Stimulated activated memory B cell treated with anti-CD40 and anti-IgM and Interleukin-4, amounts not matched to agents 10 μg/mL and 1 μg/mL and 100 μg/mL, for 72 hours (primary cell): ENCODE results near the gene ELOF1.
"Not testable (repeated sequence)": the region's sequence is repeated elsewhere in the genome, so short reads cannot be mapped to it uniquely, and the experiment has no call there.

Source experiments
- ATAC-seq: fragments of 150-1000 bp; cut with Tn5 transposase; 2 replicates; pipeline ENCODE4 v1.10.0; 2021
- H3K27ac Mint-ChIP-seq: one replicate; pipeline ENCODE4 v1.8.0; 2022; ENCODE audit warnings: mild to moderate bottlenecking, mixed read lengths
- H3K27me3 Mint-ChIP-seq: one replicate; pipeline ENCODE4 v1.8.0; 2022; ENCODE audit warnings: mixed read lengths
- H3K36me3 Mint-ChIP-seq: one replicate; pipeline ENCODE4 v1.8.0; 2022; ENCODE audit warnings: mixed read lengths
- H3K4me1 Mint-ChIP-seq: one replicate; pipeline ENCODE4 v1.8.0; 2022; ENCODE audit warnings: mixed read lengths
- H3K4me3 Mint-ChIP-seq: one replicate; pipeline ENCODE4 v1.8.0; 2022; ENCODE audit warnings: mild to moderate bottlenecking, moderate library complexity, mixed read lengths
- H3K9me3 Mint-ChIP-seq: one replicate; pipeline ENCODE4 v1.8.0; 2022; ENCODE audit warnings: mixed read lengths

Gene ELOF1

DNA sequence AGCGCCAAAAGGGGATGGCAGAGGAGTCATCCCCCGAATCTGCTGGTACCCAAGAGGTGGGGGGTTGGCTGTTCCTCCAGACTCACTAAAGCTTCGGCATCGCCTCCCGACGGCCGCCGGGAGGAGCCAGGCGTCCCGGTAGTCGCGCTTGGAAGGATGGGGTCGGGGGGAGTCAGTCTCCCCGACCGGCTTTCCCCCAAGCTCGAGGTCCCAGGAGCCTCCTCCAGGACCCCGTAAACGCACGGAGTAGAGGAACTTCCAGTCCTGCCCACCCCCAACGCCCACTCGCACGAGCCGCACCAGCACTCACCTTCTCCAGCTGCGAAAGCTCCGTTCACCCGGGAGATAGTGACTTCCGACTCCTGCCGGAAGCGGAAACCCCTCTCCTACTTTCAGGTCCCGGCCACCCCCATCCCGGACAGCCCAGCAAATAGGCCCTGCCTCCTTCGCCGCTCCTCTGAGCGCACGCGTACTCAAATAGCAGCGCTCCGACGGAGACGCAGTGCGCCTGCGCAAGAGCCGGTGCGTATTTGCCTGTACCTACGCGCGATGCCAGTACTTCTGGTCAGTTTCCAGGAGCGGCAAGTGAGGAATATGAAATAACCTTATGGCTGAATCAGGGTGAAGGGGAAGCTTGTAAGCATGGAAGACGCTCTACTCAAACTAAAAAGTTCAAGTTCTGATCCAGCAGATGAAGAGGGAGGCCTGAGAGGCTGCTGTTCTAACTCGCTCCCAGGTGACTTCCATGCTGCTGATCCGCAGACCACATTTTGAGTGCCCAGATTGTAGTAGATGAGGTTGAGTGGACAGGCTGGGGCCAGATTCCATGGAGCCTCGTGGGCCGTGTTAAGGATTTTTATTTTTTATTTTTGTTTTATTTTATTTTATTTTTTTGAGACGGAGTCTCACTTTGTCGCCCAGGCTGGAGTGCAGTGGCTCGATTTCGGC lies at the start of gene ELOF1:
Gene ELOF1 (minus strand): TSS at position 350 of the 948 bp plus-strand sequence. CDS start 4,883 bp downstream, outside the sequence.
- peak within 1 kb of the TSS; percentile 86 for H3K27ac Mint-ChIP-seq
- peaks cover 20% of the 10 kb centered on the region for H3K36me3 Mint-ChIP-seq
- peak within 1 kb of the TSS; percentile 88 for H3K4me3 Mint-ChIP-seq
- peaks cover 66% of the 10 kb centered on the region for H3K4me1 Mint-ChIP-seq
- no peaks in the 10 kb centered on the region for H3K27me3 Mint-ChIP-seq
- no peaks in the 10 kb centered on the region for H3K9me3 Mint-ChIP-seq
- ATAC-seq: peak; percentile 93

- peaks cover 82% of the 10 kb centered on the region for H3K36me3 Mint-ChIP-seq
- no peak overlapping the region for H3K4me3 Mint-ChIP-seq
- H3K27ac Mint-ChIP-seq: no peak overlapping the region
- no peaks in the 10 kb centered on the region for H3K27me3 Mint-ChIP-seq
- no peak for ATAC-seq
- H3K9me3 Mint-ChIP-seq: peaks cover 11% of the 10 kb centered on the region
- H3K4me1 Mint-ChIP-seq: peaks cover 17% of the 10 kb centered on the region
Observed at GRCh38 chr19:11606484-11606883, 47.5 kb upstream of the ELOF1 start.

DNA sequence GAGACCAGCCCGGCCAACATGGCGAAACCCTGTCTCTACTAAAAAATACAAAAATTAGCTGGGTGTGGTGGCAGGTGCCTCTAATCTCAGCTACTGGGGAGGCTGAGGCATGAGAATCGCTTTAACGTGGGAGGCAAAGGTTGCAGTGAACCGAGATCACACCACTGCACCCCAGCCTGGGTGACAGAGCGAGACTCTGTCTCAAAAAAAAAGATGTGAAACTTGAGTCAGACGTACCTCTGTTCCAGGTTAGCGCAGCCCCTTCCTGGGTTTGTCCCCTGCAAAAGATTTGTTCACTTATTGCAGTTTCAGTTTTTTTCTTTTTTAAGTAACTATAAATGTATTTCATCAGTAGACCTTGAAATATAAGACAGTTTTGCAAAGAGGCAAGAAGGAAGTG lies 40.7 kb upstream of the ELOF1 start:
- Mint-ChIP-seq H3K27ac (peak overlapping the region; percentile 24), H3K4me1 (peaks cover 46% of the 10 kb centered on the region), H3K4me3 (peak overlapping the region; percentile 5), H3K36me3 (peaks cover 29% of the 10 kb centered on the region)
- not testable (repeated sequence) for H3K27me3 Mint-ChIP-seq, ATAC-seq, H3K9me3 Mint-ChIP-seq

DNA sequence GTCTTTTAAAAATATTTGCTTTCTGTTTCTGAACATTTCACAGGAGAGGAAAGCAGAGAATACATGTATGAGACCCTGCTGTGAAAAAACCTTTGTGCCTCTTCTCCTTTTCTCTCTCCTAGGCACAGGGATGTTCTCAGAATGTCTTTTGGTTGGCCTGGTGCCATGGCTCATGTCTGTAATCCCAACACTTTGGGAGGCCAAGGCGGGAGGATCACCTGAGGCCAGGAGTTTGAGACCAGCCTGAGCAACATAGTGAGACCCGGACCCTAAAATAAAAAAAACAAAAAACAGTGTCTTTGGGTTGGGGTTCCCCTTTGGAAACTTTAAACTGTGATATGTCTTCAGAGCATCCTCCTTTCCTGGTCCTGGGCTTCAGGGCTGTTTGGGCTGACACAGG lies 39.7 kb upstream of the ELOF1 start:
- Mint-ChIP-seq H3K4me1 (peaks cover 46% of the 10 kb centered on the region), H3K4me3 (peak overlapping the region; percentile 66), H3K27me3 (no peaks in the 10 kb centered on the region), H3K36me3 (peaks cover 20% of the 10 kb centered on the region), H3K9me3 (no peaks in the 10 kb centered on the region), H3K27ac (peak overlapping the region; percentile 86)
- no peak for ATAC-seq

DNA sequence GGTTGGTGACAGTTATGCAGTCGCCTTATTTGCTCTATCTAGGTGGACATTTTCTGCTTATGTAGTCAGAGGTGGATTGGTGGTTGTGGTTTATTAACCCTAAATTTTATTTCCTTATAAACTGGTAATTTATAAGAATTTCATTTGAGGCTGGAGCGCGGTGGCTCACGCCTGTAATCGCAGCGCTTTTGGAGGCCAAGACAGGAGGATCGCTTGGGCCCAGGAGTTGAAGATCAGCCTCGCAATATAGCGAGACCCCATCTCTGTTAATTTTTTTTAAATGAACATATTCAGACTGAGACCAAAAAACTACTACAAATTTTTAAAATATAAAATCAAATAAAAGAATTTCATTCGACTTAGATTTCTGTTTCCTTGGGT lies 39.1 kb upstream of the ELOF1 start:
- Mint-ChIP-seq H3K4me1 (peaks cover 44% of the 10 kb centered on the region), H3K27me3 (no peaks in the 10 kb centered on the region), H3K36me3 (peaks cover 13% of the 10 kb centered on the region), H3K4me3 (peak overlapping the region; percentile 95), H3K27ac (peak overlapping the region; percentile 86), H3K9me3 (no peaks in the 10 kb centered on the region)
- no peak for ATAC-seq

GRCh38 chr19:11597202-11598102 lies 38.4 kb upstream of the ELOF1 start, which contains the start of gene ZNF627:
Gene ZNF627 (plus strand): TSS chr19:11597483. CDS start chr19:11597628, 145 bp downstream.
- peaks cover 38% of the 10 kb centered on the region for H3K4me1 Mint-ChIP-seq
- ATAC-seq: peak; percentile 100

GRCh38 chr19:11596156-11596555 lies 37.1 kb upstream of the ELOF1 start:
- no peaks in the 10 kb centered on the region for H3K27me3 Mint-ChIP-seq
- H3K36me3 Mint-ChIP-seq: no peaks in the 10 kb centered on the region
- peak overlapping the region; percentile 86 for H3K27ac Mint-ChIP-seq
- H3K4me1 Mint-ChIP-seq: peaks cover 28% of the 10 kb centered on the region
- no peak for ATAC-seq
- H3K9me3 Mint-ChIP-seq: no peaks in the 10 kb centered on the region
- H3K4me3 Mint-ChIP-seq: peak overlapping the region; percentile 95

More at GRCh38 chr19:11597202-11598102, 38.4 kb upstream of the ELOF1 start, which contains the start of gene ZNF627:
- no peaks in the 10 kb centered on the region for H3K9me3 Mint-ChIP-seq
- no peaks in the 10 kb centered on the region for H3K27me3 Mint-ChIP-seq
- H3K4me3 Mint-ChIP-seq: peak within 1 kb of the TSS; percentile 95
- H3K36me3 Mint-ChIP-seq: peaks cover 7% of the 10 kb centered on the region
- H3K27ac Mint-ChIP-seq: peak within 1 kb of the TSS; percentile 86

GRCh38 chr19:11594084-11594483 lies 35.1 kb upstream of the ELOF1 start:
- no peak overlapping the region for H3K27ac Mint-ChIP-seq
- ATAC-seq: no peak
- no peaks in the 10 kb centered on the region for H3K27me3 Mint-ChIP-seq

DNA sequence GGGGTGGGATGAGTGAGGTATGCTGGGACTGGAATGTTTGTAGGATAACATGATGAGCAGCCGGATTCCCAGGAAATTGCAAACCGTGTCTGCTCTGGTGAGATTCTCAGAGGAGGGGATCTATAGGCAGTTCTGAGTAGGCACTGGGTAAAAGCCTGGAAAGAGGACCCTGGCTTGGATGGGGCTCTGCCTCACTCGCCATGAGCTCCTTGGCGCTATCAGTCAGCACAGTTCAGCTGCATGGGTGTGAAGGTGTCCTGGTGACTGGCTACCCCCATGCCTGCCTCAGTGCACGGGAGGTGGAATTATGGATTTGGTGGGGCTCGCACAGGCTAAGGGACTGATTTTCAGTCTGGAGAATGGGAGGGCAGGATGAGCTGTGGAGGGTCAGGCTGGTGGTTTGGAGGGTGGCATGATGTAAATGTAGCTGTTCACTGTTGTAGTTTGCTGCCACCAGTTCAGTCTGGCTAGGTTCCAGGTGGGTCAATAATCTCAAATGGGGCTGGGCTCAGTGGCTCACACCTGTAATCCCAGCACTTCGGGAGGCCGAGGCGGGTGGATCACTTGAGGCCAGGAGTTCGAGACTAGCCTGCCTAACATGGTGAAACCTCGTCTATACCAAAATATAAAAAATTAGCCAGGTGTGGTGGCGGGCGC lies 29.1 kb upstream of the ELOF1 start:
- Mint-ChIP-seq H3K4me1 (peaks cover 30% of the 10 kb centered on the region), H3K27me3 (no peaks in the 10 kb centered on the region), H3K9me3 (no peaks in the 10 kb centered on the region), H3K4me3 (no peak overlapping the region), H3K36me3 (no peaks in the 10 kb centered on the region), H3K27ac (peak overlapping the region; percentile 66)
- no peak for ATAC-seq

More at GRCh38 chr19:11594084-11594483, 35.1 kb upstream of the ELOF1 start:
- H3K4me1 Mint-ChIP-seq: peaks cover 15% of the 10 kb centered on the region
- H3K4me3 Mint-ChIP-seq: no peak overlapping the region
- H3K36me3 Mint-ChIP-seq: no peaks in the 10 kb centered on the region
- H3K9me3 Mint-ChIP-seq: no peaks in the 10 kb centered on the region

DNA sequence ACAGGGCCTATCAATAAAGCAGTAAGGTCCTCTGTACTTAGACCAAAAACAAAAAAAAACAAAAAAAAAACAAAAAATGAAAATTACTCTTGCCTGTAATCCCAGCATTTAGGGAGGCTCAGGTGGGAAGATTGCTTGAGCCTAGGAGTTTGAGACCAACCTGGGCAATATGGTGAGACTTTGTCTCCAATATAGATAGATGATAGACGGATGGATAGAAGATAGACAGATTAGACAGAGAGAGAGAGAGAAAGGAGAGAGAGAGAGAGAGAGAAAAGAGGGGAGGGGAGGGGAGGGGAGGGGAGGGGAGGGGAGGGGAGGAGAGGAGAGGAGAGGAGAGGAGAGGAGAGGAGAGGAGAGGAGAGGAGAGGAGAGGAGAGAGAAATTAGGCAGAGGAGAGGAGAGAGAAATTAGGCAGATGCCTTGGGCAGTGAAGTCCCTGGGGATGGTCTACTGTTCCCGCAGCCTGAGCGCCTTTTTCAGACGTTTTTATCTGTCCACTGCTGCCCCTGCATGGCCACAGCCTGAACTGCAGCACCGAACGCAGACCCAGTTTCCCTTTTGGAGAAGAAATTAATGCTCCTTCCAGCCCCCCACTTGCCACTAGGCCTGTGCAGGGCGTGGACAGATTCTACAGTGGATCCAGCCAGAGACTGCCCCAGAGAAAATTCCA lies 28.4 kb upstream of the ELOF1 start:
- no peak overlapping the region for H3K4me3 Mint-ChIP-seq
- peak; percentile 67 for ATAC-seq

GRCh38 chr19:11586331-11586730 lies 27.3 kb upstream of the ELOF1 start:
- Mint-ChIP-seq H3K27ac (no peak overlapping the region), H3K36me3 (no peaks in the 10 kb centered on the region), H3K4me3 (no peak overlapping the region), H3K4me1 (peaks cover 47% of the 10 kb centered on the region), H3K9me3 (no peaks in the 10 kb centered on the region), H3K27me3 (no peaks in the 10 kb centered on the region)
- ATAC-seq: no peak

More for the DNA sequence above, 28.4 kb upstream of the ELOF1 start:
- H3K9me3 Mint-ChIP-seq: no peaks in the 10 kb centered on the region
- peak overlapping the region; percentile 66 for H3K27ac Mint-ChIP-seq
- peaks cover 35% of the 10 kb centered on the region for H3K4me1 Mint-ChIP-seq
- no peaks in the 10 kb centered on the region for H3K27me3 Mint-ChIP-seq
- H3K36me3 Mint-ChIP-seq: no peaks in the 10 kb centered on the region

DNA sequence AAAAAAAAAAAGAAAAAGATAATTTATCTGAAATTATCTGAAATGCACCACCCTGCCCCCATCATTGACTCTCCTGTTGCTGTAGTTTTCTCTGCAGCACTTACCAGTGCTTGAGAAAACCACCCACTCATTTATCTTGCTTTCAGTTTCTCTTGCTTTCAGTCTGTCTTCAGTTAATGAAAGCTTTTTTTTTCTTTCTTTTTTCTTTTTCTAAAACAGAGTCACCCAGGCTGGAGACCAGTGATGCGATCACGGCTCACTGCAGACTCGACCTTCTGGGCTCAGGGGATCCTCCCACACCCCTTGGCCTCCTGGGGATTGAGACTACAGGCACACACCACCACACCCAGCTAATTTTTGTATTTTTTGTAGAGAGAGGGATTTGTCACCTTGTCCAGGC lies 22.7 kb upstream of the ELOF1 start:
- Mint-ChIP-seq H3K27ac (peak overlapping the region; percentile 83), H3K9me3 (no peaks in the 10 kb centered on the region), H3K27me3 (no peaks in the 10 kb centered on the region), H3K36me3 (peaks cover 14% of the 10 kb centered on the region), H3K4me1 (peaks cover 58% of the 10 kb centered on the region), H3K4me3 (peak overlapping the region; percentile 67)
- ATAC-seq: peak; percentile 90

DNA sequence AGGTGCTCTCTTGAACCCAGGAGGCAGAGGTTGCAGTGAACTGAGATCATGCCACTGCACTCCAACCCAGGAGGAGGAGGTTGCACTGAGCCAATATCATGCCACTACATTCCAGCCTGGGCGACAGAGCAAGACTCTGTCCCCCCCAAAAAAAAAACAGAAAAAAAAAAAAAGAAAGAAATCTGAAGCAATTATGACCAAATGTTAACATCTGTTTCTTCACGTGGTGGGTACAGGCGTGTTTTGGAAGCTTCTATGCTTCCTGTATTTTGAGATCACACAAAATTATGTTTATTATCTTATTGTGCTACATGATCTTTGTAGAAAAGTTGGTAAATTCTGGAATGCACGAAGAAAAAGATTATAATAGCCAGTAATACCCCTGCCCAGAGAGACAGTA lies 21.1 kb upstream of the ELOF1 start:
- ATAC-seq: no peak
- H3K4me3 Mint-ChIP-seq: peak overlapping the region; percentile 53
- no peaks in the 10 kb centered on the region for H3K27me3 Mint-ChIP-seq
- peak overlapping the region; percentile 83 for H3K27ac Mint-ChIP-seq
- peaks cover 72% of the 10 kb centered on the region for H3K4me1 Mint-ChIP-seq
- H3K9me3 Mint-ChIP-seq: no peaks in the 10 kb centered on the region
- H3K36me3 Mint-ChIP-seq: peaks cover 27% of the 10 kb centered on the region
